Vagina (tissue), 2 donors: ENCODE measurements around the gene JPH3.

Experiments used
- CTCF ChIP-seq, 3 experiments: fragments of 450-650 bp in 2 of 3; fragments of 200-600 bp in 1 of 3; sonication (generic) in 1 of 3; IDR thresholded peaks; one replicate each; pipeline ENCODE4 v1.5.1; 2017 to 2019; ENCODE audit warnings: antibody characterized with exemption in 3 of 3, mild to moderate bottlenecking in 2 of 3, moderate library complexity in 2 of 3
- POLR2A ChIP-seq, 2 donors: fragments of 450-650 bp; IDR thresholded peaks; one replicate each; pipeline ENCODE4 v1.6.1; 2017; ENCODE audit warnings: antibody characterized with exemption in 2 of 2, mild to moderate bottlenecking in 2 of 2, moderate library complexity in 2 of 2

GRCh38 chr16:87620201-87620495 is 17.8 kb downstream of the JPH3 start:
- TF ChIP-seq CTCF (IDR thresholded peaks at IDR 0.05) (no peak), POLR2A (IDR thresholded peaks at IDR 0.05) (no peak)
